ENCODE data around the gene ISYNA1.

The ISYNA1 gene

DNA sequence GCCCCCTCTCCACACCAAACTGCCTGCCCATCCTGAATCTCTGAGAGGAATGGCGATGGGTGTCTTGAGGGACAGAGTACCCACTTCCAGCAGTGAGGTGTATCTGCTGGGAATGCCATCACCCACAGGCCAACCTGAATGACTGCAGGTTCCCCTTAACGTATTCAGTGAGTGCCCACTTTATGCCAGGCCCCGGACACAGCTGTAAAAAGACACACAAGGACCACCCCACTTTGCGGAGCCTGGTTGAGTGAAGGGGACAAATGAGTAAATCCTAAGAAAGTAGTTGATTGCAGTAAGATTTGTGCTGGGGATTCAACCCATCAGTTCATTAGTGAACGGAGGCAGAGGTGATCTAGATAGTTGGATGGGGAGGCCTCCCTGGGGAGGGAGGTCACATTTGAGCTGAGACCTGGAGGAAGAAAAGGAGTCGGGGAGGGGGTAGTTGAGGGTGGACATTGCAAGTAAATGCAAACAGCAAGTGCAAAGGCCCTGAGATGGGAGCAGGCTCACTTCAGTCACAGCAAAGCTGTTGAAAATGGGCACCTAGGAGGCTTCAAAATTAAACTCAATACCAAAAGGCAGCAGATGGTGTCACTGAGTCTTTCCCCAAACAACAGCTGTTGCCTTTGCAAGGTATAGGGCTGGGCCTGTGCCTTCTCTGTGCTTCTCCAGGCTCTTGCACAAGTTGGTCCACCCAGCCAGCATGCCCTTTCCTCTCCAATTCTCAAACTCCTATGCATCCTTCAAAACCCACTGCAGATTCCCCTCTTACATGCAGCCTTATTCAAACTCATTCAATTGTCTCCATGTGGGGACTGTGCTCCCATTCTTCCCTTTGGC, 47.6 kb downstream of the ISYNA1 start:
- no peak for DNase-seq

DNA sequence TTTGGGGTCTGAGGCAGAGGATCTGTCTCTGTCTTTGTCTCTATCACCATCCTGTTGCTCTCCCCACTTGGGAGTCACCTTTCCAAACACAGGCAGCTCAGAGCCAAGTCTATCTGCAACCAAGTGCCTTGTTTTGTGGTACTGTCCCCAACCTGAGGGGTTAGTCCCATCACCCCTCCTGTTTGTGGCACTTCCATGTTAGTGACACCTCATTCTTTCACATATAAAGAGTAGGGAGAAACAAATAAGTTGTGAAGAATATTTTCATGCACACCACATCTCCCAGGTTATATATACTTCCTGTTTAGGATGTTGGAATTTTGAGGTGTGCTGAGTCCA, 48.2 kb downstream of the ISYNA1 start:
- DNase-seq = no peak

DNA sequence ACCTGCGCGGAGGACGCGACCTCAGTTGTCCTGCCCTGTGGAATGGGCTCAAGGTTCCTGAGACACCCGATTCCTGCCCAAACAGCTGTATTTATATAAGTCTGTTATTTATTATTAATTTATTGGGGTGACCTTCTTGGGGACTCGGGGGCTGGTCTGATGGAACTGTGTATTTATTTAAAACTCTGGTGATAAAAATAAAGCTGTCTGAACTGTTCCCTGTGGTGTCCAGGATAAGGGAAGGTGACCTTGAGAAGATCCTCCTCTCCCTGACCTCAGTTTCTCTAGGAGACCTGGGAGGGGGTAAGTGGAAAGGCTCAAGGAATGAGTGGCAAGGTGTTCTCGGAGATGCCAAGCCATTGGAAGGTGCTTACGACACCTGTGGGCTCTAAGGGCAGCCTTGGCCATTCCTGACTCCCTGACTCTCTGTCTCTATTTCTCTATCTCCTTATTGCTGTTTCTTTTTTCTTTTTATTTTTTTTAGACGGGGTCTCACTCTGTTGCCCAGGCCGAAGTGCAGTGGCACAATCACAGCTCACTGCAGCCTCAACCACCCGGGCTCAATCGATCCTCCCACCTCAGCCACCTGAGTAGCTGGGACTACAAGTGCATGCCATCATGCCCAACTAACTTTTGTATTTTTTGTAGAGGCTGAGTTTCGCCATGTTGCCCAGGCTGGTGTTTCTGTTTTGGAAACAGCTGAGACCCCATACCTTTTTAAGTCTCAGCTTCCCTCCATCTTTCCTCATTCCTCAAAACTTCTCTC, 48.8 kb downstream of the ISYNA1 start:
- DNase-seq = no peak

DNA sequence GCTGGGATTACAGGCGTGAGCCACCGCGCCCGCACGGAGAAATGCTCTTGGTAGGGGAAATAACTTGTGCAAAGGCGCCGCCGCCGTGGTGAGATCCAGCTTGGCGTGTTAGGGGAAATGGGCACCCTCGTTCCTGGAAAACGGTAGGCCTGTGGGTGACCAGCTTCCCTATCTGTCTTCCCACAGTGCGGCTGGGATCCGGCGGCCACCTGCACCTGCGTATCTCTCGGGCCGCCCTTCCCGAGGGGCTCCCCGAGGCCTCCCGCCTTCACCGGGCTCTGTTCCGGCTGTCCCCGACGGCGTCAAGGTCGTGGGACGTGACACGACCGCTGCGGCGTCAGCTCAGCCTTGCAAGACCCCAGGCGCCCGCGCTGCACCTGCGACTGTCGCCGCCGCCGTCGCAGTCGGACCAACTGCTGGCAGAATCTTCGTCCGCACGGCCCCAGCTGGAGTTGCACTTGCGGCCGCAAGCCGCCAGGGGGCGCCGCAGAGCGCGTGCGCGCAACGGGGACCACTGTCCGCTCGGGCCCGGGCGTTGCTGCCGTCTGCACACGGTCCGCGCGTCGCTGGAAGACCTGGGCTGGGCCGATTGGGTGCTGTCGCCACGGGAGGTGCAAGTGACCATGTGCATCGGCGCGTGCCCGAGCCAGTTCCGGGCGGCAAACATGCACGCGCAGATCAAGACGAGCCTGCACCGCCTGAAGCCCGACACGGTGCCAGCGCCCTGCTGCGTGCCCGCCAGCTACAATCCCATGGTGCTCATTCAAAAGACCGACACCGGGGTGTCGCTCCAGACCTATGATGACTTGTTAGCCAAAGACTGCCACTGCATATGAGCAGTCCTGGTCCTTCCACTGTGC, 49.6 kb downstream of the ISYNA1 start:
- DNase-seq = peak; percentile 80

DNA sequence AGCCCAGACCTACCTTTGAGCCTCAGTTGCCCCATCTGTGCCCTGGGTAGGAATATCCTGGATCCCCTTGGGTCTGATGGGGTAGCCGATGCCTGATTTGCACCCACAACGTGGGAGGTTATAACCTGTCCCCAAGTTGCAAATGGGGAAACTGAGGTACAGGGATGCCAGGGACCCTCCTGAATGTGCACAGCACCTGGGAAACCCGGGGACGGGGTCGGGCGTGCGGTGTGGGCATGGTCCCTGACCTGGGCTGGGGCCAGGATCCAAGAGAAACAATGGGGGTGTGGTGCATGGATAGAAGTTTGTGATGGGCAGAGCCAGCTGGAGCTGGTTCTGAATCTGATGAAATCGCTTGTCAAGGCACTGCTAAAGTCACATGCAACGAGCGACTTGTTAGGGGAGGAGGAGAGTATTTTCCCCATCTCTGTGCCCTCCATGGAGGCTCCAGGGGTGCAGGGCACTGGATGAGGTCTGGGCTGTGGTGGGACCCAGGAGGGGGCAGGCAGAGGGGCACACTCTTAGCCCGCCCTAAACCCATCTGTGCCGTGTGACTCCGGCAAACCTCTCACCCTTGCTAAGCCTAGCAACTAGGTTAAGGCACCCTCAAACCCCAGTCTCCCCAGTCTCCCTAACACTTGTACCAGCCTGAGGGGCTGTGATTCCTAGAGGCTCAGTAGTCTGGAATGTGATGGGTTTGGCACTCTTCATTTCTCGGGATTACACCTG, 51.2 kb downstream of the ISYNA1 start:
- no peak for DNase-seq

DNA sequence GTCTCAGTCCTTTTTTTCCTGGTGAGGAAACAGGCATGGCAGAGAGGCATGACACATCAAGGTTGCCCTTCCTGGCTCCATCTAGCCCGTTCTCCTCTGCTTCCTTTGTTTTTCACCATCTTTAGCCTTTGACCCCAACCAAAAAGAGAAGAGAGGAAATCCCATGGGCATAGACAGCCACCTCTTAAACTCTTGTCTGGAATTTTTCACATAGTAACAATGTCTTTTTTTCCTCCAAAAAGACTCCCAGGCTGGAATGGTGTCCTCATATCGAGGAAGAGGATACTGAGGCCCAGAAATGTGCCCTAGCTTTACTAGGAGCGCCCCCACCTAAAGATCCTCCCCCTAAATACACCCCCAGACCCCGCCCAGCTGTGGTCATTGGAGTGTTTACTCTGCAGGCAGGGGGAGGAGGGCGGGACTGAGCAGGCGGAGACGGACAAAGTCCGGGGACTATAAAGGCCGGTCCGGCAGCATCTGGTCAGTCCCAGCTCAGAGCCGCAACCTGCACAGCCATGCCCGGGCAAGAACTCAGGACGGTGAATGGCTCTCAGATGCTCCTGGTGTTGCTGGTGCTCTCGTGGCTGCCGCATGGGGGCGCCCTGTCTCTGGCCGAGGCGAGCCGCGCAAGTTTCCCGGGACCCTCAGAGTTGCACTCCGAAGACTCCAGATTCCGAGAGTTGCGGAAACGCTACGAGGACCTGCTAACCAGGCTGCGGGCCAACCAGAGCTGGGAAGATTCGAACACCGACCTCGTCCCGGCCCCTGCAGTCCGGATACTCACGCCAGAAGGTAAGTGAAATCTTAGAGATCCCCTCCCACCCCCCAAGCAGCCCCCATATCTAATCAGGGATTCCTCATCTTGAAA, 52.0 kb downstream of the ISYNA1 start, which contains the start of gene GDF15:
TSS of gene GDF15 (plus strand) at position 484 of the 868 bp plus-strand sequence. CDS start at position 516, 32 bp downstream.
- DNase-seq = peak; percentile 34

DNA sequence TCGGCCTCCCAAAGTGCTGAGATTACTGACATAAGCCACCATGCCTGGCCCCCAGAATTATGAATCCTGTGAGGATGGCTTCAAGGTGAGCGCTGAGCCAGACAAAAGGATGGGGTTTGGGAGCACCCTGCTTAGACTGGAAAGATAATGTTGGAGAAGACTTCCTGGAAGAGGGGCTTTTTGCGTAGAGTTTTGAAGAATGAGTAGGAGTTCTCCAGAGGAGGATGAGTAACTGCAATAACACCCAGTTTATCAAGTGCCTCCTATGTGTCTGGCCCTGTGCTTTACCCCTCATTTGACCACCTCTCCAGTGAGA, 52.6 kb downstream of the ISYNA1 start:
- no peak for DNase-seq

DNA sequence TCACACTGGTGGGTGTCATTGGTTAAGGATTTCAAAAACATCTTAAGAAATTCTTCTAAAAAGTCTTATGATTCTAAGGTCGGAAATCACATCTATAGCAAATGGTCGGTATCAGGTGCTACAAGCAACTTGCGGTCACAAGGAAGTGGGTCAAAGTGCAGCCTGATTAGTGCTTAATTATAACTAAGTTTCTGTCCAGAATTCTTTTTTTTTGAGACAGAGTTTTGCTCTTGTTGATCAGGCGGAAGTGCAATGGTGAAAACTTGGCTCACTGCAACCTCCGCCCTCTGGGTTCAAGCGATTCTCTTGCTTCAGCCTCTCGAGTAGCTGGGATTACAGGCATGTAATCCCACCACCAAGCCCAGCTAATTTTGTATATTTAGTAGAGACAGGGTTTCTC, 53.2 kb downstream of the ISYNA1 start:
- no peak for DNase-seq
